Measurements from ENCODE around the gene NPC2. TPM values are rescaled to one million over a fixed set of nuclear protein-coding genes. Genes with fewer than 3 reads are reported as not detected.

The NPC2 gene
- total RNA-seq, 2 donors from 2014 or later = 625 to 762 TPM

GRCh38 chr14:74469548-74470518 is 23.3 kb downstream of the NPC2 start:
- no peaks in the 10 kb centered on the region for H3K4me1 ChIP-seq (replicated peaks)
- DNase-seq (ENCODE audit: low spot score) = no peak
- WGBS = 56% methylated on average over 7 of the region's 7 CpGs

GRCh38 chr14:74468513-74468912 is 24.6 kb downstream of the NPC2 start:
- TF ChIP-seq POLR2AphosphoS5 (IDR thresholded peaks at IDR 0.05) (no peak), POLR2A (IDR thresholded peaks at IDR 0.05) (no peak), CTCF (IDR thresholded peaks at IDR 0.05) (no peak)
- Histone ChIP-seq H3K9me3 (no peaks in the 10 kb centered on the region), H3K4me1 (replicated peaks) (no peaks in the 10 kb centered on the region), H3K27ac (no peak overlapping the region), H3K36me3 (no peaks in the 10 kb centered on the region), H3K27me3 (replicated peaks; ENCODE audit: insufficient read depth) (no peaks in the 10 kb centered on the region), H3K4me3 (no peak overlapping the region)
- DNase-seq (ENCODE audit: low spot score) = no peak
- intact Hi-C loops (cut with DNase I) = no loop called here
- WGBS = 90% methylated on average over 3 of the region's 3 CpGs

More at GRCh38 chr14:74469548-74470518, 23.3 kb downstream of the NPC2 start:
- no peaks in the 10 kb centered on the region for H3K36me3 ChIP-seq
- intact Hi-C loops (cut with DNase I) = no loop called here
- no peak overlapping the region for H3K4me3 ChIP-seq
- no peaks in the 10 kb centered on the region for H3K9me3 ChIP-seq
- no peaks in the 10 kb centered on the region for H3K27me3 ChIP-seq (replicated peaks; ENCODE audit: insufficient read depth)
- H3K27ac ChIP-seq = no peak overlapping the region
- no peak for TF ChIP-seq POLR2A (IDR thresholded peaks at IDR 0.05)
- no peak for TF ChIP-seq CTCF (IDR thresholded peaks at IDR 0.05)
- peak; percentile 2 for TF ChIP-seq POLR2AphosphoS5 (IDR thresholded peaks at IDR 0.05)

GRCh38 chr14:74465335-74465734 is 27.8 kb downstream of the NPC2 start:
- no peak overlapping the region for H3K4me3 ChIP-seq
- no peak overlapping the region for H3K27ac ChIP-seq
- TF ChIP-seq POLR2A (IDR thresholded peaks at IDR 0.05) (no peak), POLR2AphosphoS5 (IDR thresholded peaks at IDR 0.05) (no peak), CTCF (IDR thresholded peaks at IDR 0.05) (no peak)
- H3K4me1 ChIP-seq (replicated peaks) = no peaks in the 10 kb centered on the region
- H3K36me3 ChIP-seq = no peaks in the 10 kb centered on the region
- no peaks in the 10 kb centered on the region for H3K9me3 ChIP-seq
- no peak for DNase-seq (ENCODE audit: low spot score)
- intact Hi-C loops (cut with DNase I) = no loop called here
- WGBS = 86% methylated on average over 2 of the region's 2 CpGs
- no peaks in the 10 kb centered on the region for H3K27me3 ChIP-seq (replicated peaks; ENCODE audit: insufficient read depth)

GRCh38 chr14:74464785-74465184 is 28.3 kb downstream of the NPC2 start:
- Histone ChIP-seq H3K9me3 (no peaks in the 10 kb centered on the region), H3K4me1 (replicated peaks) (no peaks in the 10 kb centered on the region), H3K36me3 (no peaks in the 10 kb centered on the region), H3K27me3 (replicated peaks; ENCODE audit: insufficient read depth) (no peaks in the 10 kb centered on the region), H3K4me3 (no peak overlapping the region), H3K27ac (no peak overlapping the region)
- WGBS = 98% methylated on average over 3 of the region's 3 CpGs
- no peak for TF ChIP-seq POLR2A (IDR thresholded peaks at IDR 0.05)
- TF ChIP-seq POLR2AphosphoS5 (IDR thresholded peaks at IDR 0.05) = no peak
- TF ChIP-seq CTCF (IDR thresholded peaks at IDR 0.05) = no peak
- intact Hi-C loops (cut with DNase I) = no loop called here
- DNase-seq (ENCODE audit: low spot score) = no peak

- intact Hi-C loops (cut with DNase I) = no loop called here
- Histone ChIP-seq H3K4me1 (replicated peaks) (no peaks in the 10 kb centered on the region), H3K27me3 (replicated peaks; ENCODE audit: insufficient read depth) (no peaks in the 10 kb centered on the region), H3K4me3 (no peak overlapping the region), H3K27ac (no peak overlapping the region), H3K9me3 (no peaks in the 10 kb centered on the region), H3K36me3 (no peaks in the 10 kb centered on the region)
- 78% methylated on average over 5 of the region's 5 CpGs for WGBS
- no peak for DNase-seq (ENCODE audit: low spot score)
- no peak for TF ChIP-seq POLR2A (IDR thresholded peaks at IDR 0.05)
- TF ChIP-seq CTCF (IDR thresholded peaks at IDR 0.05) = no peak
- TF ChIP-seq POLR2AphosphoS5 (IDR thresholded peaks at IDR 0.05) = no peak
Observed at GRCh38 chr14:74463697-74464096, 29.4 kb downstream of the NPC2 start.
